Measurements from ENCODE around the gene CYBC1. TPM values are rescaled to one million over a fixed set of nuclear protein-coding genes. Genes with fewer than 3 reads are reported as not detected.

The CYBC1 gene
- total and polyA plus RNA-seq, 9 of the 15 experiments (the other 6 are each of a cell fraction or from before 2014, with no cell fraction given), result 1.3 to 71.8 (median 49.9) TPM

DNA sequence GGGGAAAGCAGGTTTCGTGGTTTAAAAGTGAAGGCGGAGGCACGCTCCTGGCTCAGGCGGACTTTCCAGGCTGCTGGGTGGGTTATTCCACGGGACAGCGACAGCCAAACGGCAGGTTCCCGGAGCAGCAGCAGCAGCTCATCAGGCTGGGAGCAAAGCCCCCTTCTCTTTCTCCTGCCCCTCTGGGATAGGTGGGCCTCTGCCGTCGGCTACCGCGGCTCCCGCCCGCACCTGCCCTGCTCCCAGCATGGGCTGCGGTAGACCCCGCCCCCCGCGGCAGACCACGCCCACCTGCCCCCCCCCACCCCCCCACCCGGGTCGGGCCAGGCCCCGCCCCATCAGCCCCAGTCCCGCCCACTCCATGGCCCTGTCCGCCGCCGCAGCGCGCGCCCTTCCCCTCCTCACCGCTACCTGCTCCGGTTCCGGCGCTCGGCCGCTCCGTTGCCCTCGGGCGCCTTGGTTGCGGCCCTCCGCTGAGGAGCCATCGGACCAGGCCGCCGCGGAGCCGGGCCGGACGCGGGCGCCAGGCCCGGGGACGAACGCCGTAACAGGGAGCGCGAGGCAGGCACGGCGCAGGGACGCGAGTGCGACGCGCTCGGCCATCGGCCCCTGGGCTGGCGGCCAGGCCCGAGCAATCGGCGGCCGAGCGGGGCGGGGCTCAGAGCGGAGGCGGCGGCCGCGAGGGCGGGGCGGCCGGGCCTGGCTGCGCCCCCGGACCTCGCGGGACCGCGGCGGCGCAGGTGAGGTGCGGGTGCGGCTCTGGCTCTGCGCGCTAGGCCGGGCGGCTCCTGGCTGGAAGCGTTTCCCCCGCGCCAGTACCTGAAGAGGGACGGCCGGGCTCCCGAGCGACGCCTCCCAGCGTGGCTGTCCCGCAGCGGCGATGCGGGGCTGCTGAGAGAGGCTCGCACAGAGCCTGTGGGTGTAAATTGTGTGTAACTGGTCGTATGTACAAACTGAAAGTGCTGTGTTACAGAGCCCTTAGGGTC is 32.3 kb downstream of the CYBC1 start, which contains the start of the genes HEXD and OGFOD3 (continued):
- TF ChIP-seq, protein P1, sequence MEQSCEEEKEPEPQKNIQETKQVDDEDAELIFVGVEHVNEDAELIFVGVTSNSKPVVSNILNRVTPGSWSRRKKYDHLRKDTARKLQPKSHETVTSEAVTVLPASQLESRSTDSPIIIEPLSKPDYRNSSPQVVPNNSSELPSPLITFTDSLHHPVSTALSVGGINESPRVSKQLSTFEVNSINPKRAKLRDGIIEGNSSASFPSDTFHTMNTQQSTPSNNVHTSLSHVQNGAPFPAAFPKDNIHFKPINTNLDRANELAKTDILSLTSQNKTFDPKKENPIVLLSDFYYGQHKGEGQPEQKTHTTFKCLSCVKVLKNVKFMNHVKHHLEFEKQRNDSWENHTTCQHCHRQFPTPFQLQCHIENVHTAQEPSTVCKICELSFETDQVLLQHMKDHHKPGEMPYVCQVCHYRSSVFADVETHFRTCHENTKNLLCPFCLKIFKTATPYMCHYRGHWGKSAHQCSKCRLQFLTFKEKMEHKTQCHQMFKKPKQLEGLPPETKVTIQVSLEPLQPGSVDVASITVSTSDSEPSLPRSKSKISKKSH (CRISPR knock-in tag; IDR thresholded peaks at IDR 0.05), result no peak
- 0 out of 2 replicates have a peak, but pooled peaks have one; percentile 58 for TF ChIP-seq RBM34 (IDR thresholded peaks at IDR 0.05; ENCODE audit: borderline replicate concordance, insufficient read depth, low read length)
- no peak for TF ChIP-seq PREB (CRISPR knock-in tag; IDR thresholded peaks at IDR 0.05)
- TF ChIP-seq ZBTB7A (IDR thresholded peaks at IDR 0.05; ENCODE audit: borderline replicate concordance, control insufficient read depth, low read depth, low read length), result peak; percentile 47; the same call in 1 of the 2 replicates
- TF ChIP-seq CEBPG (CRISPR knock-in tag; IDR thresholded peaks at IDR 0.05), result no peak
- TF ChIP-seq CEBPG (tag; conservative IDR thresholded peaks at IDR 0.05 in 1 of 2, IDR thresholded peaks at IDR 0.05 in 1 of 2), result no peak
- peak; percentile 91; the same call in 1 of the 2 replicates for TF ChIP-seq ZNF511 (CRISPR knock-in tag; IDR thresholded peaks at IDR 0.05)
- no peak for TF ChIP-seq ZNF23 (CRISPR knock-in tag; IDR thresholded peaks at IDR 0.05)
- peak; percentile 92 for TF ChIP-seq POLR2G (IDR thresholded peaks at IDR 0.05; ENCODE audit: low read depth, low read length)
- TF ChIP-seq FIP1L1 (IDR thresholded peaks at IDR 0.05; ENCODE audit: low read depth, low read length, poor library complexity, severe bottlenecking), result peak; percentile 48

All from K562 (cell line).